GM18861 (cell line): ENCODE measurements around the gene DZIP1.
"Not testable (repeated sequence)": the region's sequence is repeated elsewhere in the genome, so short reads cannot be mapped to it uniquely, and the experiment has no call there.

Source experiments
- ATAC-seq: cut with Tn5 transposase; IDR thresholded peaks from one replicate; pipeline ENCODE4 v1.9.1; 2021; ENCODE audit not compliant: unreplicated experiment

DZIP1 gene

DNA sequence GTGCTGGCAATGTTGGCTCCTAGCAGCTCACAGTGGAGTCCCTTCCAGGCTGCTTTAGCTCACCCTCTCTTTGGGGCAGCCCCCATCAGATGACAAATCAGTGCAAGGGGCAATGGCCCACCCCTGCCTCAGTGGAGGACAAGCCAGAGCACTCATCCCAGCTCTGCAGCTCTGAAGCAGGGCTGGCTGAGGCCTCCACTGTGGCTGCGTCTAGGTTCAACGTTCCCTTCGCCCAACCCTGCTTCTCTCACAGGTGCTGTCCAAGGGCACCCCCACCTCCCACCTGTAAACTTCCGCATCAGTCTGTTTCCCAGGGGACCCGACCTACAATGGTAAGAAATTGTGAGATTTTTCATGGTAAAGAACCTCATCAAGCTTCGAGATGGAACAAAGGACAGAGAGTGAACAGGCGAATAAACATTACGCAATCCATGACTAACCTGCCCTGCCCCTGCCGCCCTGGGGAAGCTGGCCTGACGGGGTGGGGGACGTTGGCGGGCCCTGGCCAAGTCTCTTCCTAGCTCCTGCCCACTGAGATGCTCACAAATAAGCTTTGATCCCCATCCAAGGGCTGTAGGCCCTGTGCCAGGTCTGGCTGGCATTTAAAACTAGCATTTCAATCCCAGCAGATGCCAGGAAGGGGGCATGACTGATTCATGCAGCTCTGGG, 40.5 kb downstream of the DZIP1 start:
- no peak for ATAC-seq

GRCh38 chr13:95601906-95602305, 42.6 kb downstream of the DZIP1 start:
- ATAC-seq = no peak

- ATAC-seq = no peak
These were observed 43.3 kb downstream of the DZIP1 start for GRCh38 chr13:95601216-95601615.

DNA sequence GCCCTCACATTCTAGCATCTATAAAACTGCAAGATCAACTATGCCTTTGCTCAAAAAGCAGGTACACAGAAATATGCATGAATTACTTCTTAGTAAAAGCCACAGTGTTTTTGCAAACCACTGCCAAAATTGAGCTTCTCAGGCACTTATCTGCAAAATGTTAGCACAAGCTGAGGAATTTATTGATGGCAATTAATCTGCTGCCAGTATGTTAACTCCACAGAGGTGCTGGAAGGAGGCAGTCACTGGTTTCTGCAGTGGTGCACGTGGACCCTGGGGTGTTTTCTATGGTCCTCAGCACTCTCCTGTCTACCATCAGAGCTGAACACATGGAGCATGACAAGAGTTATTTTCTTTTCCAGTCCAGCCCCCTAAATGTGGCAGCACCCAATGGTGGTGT, 47.8 kb downstream of the DZIP1 start:
- no peak for ATAC-seq

GRCh38 chr13:95593462-95593861, 51.0 kb downstream of the DZIP1 start:
- no peak for ATAC-seq

DNA sequence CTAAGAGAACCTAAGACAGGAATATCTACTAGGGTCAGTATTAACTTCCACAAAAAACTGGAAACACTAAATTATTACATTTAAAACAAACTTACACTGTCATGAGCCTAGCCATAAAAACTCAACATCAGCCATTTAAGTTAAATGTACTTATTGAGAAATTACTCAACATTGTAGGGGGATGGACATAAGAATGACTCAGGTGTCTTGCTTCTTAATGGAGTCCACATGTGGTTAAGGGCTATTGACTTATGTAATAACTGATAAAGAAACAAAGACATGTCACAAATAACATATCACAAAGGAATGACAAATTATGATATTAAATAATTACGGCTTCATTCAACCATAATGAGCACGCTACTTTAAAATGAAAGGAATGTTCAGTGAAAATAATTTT, 55.8 kb downstream of the DZIP1 start:
- no peak for ATAC-seq

- ATAC-seq = no peak
These were observed 56.4 kb downstream of the DZIP1 start for GRCh38 chr13:95588134-95588533.

DNA sequence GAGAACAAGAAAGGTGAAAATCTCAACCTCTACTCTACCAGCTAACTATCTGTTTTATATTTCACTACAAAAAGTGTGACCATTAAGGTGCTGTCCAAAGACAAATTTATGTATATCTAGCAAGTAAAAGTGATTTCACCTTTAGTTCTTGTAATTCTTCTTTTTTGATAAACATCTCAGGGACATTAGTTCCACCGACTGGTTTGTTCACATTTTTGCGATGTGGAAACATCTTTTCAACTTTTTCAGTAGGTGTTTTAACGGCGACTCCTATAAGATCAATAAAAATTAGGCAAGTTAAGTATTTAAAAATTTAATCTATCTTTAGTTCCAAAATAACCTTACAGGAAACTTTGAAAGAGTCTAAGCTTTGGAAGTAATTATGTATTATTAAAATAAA, 58.6 kb downstream of the DZIP1 start:
- ATAC-seq = no peak

- peak; percentile 92 for ATAC-seq
These were observed 65.2 kb downstream of the DZIP1 start for GRCh38 chr13:95579303-95579702.

GRCh38 chr13:95573221-95573620, 71.3 kb downstream of the DZIP1 start:
- no peak for ATAC-seq

DNA sequence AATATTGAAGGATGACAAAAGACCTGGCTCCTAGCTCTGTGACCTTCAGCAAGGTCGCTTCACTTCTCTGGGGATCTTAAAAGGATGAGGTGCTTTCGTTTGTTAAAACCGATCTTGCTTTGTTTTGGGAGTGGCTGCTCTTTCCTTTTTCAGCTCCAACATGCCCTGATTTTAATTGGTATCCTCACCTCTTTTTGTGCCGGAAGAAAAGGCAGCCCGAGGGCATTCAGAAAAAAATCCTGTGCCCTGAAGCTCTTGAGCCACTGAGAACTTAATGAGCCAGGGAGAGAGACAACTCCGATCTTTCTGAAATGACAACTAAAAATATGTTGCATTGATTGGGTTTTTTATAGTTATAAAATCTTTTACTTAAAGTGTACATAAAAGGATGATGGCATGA, 72.6 kb downstream of the DZIP1 start:
- ATAC-seq = no peak

DNA sequence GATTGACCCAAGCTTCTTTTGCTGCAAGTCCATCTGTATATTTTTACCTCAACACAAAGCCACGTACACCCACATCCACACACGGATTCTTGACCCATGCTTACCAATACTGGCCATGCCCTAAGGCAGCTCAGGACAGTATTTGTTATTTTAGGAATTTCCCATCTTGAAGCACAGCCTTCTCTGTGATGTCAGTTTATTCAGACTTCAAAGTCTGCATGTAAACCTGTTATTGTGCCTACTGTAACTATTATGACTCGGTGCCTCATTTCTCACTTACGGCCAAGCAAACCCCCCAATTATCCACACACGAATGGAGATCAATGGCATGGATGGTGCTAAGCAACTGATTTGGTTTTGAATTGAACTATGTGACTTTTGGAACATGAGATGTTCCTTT, 74.5 kb downstream of the DZIP1 start:
- no peak for ATAC-seq

DNA sequence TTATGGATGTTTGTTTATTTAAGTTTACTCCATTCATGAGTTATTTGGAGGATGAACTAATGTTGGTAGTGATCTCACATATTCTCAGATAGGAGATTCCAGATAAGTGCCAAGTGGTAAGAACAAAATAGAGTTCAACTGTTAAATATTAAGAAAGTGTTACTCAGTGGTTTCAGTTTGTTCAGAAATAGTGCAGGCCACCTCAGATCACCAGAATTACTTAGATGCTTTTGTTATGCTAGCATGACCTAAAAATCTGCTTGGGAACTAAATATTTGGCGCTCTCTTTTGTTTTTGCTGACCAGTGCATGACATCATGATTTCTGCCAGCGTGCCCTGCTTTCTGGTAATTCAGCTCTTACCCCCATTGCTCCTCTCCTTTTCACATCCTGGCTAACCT, 76.4 kb downstream of the DZIP1 start:
- no peak for ATAC-seq

DNA sequence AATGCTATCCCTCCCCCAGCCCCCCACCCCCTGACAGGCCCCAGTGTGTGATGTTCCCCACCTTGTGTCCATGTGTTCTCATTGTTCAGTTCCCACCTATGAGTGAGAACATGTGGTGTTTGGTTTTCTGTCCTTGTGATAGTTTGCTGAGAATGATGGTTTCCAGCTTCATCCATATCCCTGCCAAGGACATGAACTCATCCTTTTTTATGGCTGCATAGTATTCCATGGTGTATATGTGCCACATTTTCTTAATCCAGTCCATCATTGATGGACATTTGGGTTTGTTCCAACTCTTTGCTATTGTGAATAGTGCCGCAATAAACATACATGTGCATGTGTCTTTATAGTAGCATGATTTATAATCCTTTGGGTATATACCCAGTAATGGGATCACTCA, 78.7 kb downstream of the DZIP1 start:
- ATAC-seq = not testable (repeated sequence)

DNA sequence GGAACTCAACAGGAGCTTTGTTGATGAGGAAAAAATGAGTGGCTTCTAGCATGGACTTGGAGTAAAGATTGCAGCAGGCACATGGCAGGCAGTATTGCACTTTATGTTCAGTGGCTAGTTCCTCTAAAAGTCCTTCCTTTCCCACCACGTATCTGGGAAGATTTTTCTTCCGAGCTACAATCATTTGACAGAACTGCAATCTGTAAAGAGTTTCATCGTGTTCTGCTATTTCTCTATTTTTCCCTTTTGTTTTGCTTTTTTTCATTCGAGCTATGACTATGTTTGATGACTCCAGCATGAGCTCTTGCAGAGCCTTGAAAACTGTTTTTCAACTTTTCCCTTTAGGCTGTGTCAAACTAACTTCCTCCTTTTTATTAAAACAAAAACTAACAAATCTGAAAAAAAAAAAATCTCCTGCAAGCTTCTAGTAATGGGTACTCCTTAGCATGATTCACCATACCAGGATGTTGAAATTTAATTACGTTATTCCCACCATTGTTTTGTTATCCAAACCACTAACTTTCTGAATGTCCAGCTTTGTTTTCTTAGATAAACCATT, 79.7 kb downstream of the DZIP1 start:
- no peak for ATAC-seq

- no peak for ATAC-seq
These were observed 80.4 kb downstream of the DZIP1 start for GRCh38 chr13:95564091-95564490.

- no peak for ATAC-seq
These were observed 84.1 kb downstream of the DZIP1 start for GRCh38 chr13:95560387-95560786.

GRCh38 chr13:95559100-95559499, 85.4 kb downstream of the DZIP1 start:
- ATAC-seq = no peak

- no peak for ATAC-seq
These were observed 87.5 kb downstream of the DZIP1 start for GRCh38 chr13:95557013-95557412.

DNA sequence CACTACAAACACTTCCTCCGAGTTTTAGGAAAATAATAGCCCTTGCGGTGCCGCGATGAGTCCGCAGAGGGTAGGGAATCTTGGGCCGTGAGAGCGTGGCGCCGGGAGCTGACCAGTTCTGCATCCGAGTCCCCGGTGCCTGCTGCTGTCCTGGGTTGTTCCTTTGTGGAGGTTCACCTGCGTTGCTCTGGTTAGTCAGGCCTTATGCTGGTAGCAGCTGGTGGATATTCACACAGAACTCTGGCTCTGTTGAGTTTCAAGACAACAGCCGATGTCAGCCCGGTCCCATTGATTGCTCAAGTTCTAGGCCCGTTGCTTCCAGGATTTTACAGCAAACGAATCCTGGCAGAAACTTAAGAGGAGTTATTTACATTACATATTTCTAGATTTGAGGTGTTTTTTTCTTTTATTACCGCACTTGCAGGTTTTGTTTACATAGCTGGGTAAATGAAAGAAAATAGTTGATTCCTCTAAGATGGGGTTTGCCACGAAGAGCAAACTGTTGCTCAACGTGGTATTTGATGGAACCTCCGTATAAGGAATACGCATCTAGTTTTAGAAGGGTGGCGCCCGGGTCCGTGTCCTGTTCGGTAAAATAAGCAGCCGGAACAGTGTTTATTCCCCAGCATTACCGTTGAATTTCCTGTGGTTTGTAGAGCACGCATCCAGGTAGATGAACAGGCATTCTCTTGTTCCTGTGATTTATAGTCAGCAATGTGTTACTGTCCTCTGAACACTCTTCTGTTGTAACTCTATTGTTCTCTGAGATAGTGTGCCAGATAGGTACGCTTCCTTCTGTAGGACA, 90.7 kb downstream of the DZIP1 start:
- ATAC-seq = no peak

- no peak for ATAC-seq
These were observed 91.7 kb downstream of the DZIP1 start, which contains the start of gene CLDN10 for GRCh38 chr13:95552539-95553441. TSS of gene CLDN10 (plus strand) at chr13:95552720. CDS start at chr13:95552754, 34 bp downstream.
